Osteoblast (primary cell): ENCODE measurements around the gene UCK1. TPM values are rescaled to one million over a fixed set of nuclear protein-coding genes. Genes with fewer than 3 reads are reported as not detected.

ENCODE experiments used
- DNase-seq: peaks from one replicate; pipeline ENCODE4 v3.0.0; 2011; ENCODE audit warnings: low spot score, mixed read lengths; ENCODE audit not compliant: insufficient read length; ENCODE audit errors: missing footprints
- H2AFZ ChIP-seq: 2 replicates; pipeline ENCODE4 v1.6.0; 2011; ENCODE audit warnings: mild to moderate bottlenecking, low read length
- H3K27ac ChIP-seq: 2 replicates; pipeline ENCODE4 v1.5.1; 2011; ENCODE audit warnings: mild to moderate bottlenecking, low read depth, low read length, moderate library complexity
- H3K27me3 ChIP-seq: 2 replicates; pipeline ENCODE4 v1.6.0; 2012; ENCODE audit warnings: mild to moderate bottlenecking, control low read depth, inconsistent platforms, low read length, moderate library complexity; ENCODE audit not compliant: insufficient read depth
- H3K36me3 ChIP-seq: 2 replicates; pipeline ENCODE4 v1.5.1; 2011; ENCODE audit warnings: mild to moderate bottlenecking, low read length, control low read depth, moderate library complexity; ENCODE audit not compliant: insufficient read depth
- H3K4me1 ChIP-seq: 2 replicates; pipeline ENCODE4 v1.5.1; 2011; ENCODE audit warnings: mild to moderate bottlenecking, low read length, control low read depth, moderate library complexity; ENCODE audit not compliant: insufficient read depth
- H3K4me2 ChIP-seq: 2 replicates; pipeline ENCODE4 v1.6.0; 2011; ENCODE audit warnings: mild to moderate bottlenecking, low read length; ENCODE audit not compliant: insufficient read depth
- H3K4me3 ChIP-seq: fragments of 200-600 bp; sonication (generic); 3 replicates; pipeline ENCODE4 v1.5.1; 2012; ENCODE audit warnings: mild to moderate bottlenecking, low read length, inconsistent platforms; ENCODE audit not compliant: insufficient read depth
- H3K79me2 ChIP-seq: 2 replicates; pipeline ENCODE4 v1.6.0; 2012; ENCODE audit warnings: mild to moderate bottlenecking, low read length, control low read depth, inconsistent platforms; ENCODE audit not compliant: insufficient read depth
- H3K9me3 ChIP-seq: 2 replicates; pipeline ENCODE4 v1.5.1; 2011; ENCODE audit warnings: low read depth, low read length, control low read depth
- H4K20me1 ChIP-seq: 2 replicates; pipeline ENCODE4 v1.6.0; 2012; ENCODE audit warnings: mild to moderate bottlenecking, low read length, control low read depth; ENCODE audit not compliant: insufficient read depth
- total RNA-seq: library from RNA; depleted of rRNA; stranded (reverse); fragments of >200 nt; gene quantifications from 2 replicates; pipeline ENCODE4 v1.2.3, GENCODE V29; 2012
- TF ChIP-seq, protein P1 (sequence below): IDR thresholded peaks from 2 replicates; pipeline ENCODE4 v1.5.1; 2011; ENCODE audit warnings: mild to moderate bottlenecking, low read depth, low read length, moderate library complexity; ENCODE audit errors: extremely low read depth

The UCK1 gene
- total RNA-seq, 1 donor, result 19.5 TPM

DNA sequence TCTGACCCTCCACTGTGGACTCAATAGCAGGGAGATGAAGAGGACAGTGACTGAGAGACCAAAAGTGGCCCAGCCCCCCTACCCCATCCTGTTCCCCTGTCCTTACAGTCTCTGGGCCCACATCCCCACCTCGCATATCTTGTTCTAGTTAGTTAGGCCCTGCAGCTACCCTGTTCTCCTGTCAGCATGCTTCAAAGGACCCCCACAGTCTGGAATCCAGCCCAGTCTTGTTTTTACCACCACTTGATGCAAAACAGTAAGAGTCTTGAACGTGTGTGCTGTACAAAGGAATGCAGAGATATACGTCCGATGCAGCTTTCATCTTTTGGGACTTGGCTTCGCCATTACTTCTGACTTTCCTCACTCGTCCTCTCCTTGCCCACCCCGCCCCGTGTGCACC lies 40.5 kb downstream of the UCK1 start:
- H3K9me3 ChIP-seq, result no peaks in the 10 kb centered on the region
- no peak overlapping the region for H3K4me2 ChIP-seq
- H3K4me3 ChIP-seq, result no peak overlapping the region
- TF ChIP-seq, protein P1, sequence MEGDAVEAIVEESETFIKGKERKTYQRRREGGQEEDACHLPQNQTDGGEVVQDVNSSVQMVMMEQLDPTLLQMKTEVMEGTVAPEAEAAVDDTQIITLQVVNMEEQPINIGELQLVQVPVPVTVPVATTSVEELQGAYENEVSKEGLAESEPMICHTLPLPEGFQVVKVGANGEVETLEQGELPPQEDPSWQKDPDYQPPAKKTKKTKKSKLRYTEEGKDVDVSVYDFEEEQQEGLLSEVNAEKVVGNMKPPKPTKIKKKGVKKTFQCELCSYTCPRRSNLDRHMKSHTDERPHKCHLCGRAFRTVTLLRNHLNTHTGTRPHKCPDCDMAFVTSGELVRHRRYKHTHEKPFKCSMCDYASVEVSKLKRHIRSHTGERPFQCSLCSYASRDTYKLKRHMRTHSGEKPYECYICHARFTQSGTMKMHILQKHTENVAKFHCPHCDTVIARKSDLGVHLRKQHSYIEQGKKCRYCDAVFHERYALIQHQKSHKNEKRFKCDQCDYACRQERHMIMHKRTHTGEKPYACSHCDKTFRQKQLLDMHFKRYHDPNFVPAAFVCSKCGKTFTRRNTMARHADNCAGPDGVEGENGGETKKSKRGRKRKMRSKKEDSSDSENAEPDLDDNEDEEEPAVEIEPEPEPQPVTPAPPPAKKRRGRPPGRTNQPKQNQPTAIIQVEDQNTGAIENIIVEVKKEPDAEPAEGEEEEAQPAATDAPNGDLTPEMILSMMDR, result no peak
- H3K79me2 ChIP-seq, result peaks cover 14% of the 10 kb centered on the region
- H3K36me3 ChIP-seq, result peaks cover 98% of the 10 kb centered on the region
- no peak for DNase-seq
- H4K20me1 ChIP-seq, result peaks cover 30% of the 10 kb centered on the region
- H3K27me3 ChIP-seq, result no peaks in the 10 kb centered on the region
- no peak overlapping the region for H3K27ac ChIP-seq
- H3K4me1 ChIP-seq, result no peaks in the 10 kb centered on the region
- no peak overlapping the region for H2AFZ ChIP-seq

DNA sequence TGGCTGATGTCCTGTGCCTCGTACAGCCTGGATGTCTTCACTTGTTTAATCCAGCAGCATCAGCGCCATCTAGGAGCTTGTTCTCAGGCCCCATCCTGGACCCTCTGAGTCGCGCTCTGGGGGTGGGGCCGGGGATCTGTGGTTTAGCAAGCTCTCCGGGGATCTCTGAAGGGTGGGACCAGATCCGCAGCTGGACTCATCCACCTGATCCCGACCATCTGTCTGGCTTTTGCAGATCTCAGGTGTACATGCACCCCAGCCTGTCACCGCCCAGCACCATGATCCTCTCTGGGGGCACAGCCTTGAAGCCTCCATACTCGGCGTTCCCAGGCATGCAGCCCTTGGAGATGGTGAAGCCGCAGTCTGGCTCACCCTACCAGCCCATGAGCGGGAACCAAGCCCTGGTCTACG lies 43.4 kb downstream of the UCK1 start:
- Histone ChIP-seq H3K4me1 (no peaks in the 10 kb centered on the region), H4K20me1 (peaks cover 40% of the 10 kb centered on the region), H3K27ac (no peak overlapping the region), H3K4me3 (no peak overlapping the region), H3K79me2 (peaks cover 18% of the 10 kb centered on the region), H2AFZ (no peak overlapping the region), H3K36me3 (peaks cover 96% of the 10 kb centered on the region), H3K4me2 (no peak overlapping the region), H3K27me3 (no peaks in the 10 kb centered on the region), H3K9me3 (no peaks in the 10 kb centered on the region)
- DNase-seq, result peak; percentile 79
- TF ChIP-seq, protein P1, result no peak

DNA sequence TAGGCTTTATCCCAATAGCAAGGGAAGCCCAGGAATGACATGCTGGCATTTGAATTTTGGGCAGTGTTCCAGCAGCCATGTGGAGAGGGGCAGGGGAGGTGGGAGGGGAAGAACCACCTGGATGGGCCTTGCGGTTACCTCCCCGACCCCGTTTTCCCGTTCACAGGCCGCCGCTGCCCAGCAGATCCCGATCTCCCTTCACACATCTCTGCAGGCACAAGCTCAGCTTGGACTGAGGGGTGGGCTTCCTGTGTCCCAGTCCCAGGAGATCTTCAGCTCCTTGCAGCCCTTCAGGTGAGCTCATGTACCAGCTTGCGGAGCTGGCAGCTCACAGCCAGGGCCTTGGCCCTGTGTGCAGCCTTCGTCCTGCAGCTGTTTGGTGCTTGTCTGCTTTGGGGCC lies 44.1 kb downstream of the UCK1 start:
- H3K27me3 ChIP-seq, result no peaks in the 10 kb centered on the region
- H3K4me3 ChIP-seq, result no peak overlapping the region
- H3K9me3 ChIP-seq, result no peaks in the 10 kb centered on the region
- no peak overlapping the region for H3K27ac ChIP-seq
- H3K36me3 ChIP-seq, result peaks cover 96% of the 10 kb centered on the region
- no peak overlapping the region for H3K4me2 ChIP-seq
- H3K79me2 ChIP-seq, result peaks cover 15% of the 10 kb centered on the region
- TF ChIP-seq, protein P1, result no peak
- no peak for DNase-seq
- no peak overlapping the region for H2AFZ ChIP-seq
- H3K4me1 ChIP-seq, result no peaks in the 10 kb centered on the region
- peaks cover 37% of the 10 kb centered on the region for H4K20me1 ChIP-seq

DNA sequence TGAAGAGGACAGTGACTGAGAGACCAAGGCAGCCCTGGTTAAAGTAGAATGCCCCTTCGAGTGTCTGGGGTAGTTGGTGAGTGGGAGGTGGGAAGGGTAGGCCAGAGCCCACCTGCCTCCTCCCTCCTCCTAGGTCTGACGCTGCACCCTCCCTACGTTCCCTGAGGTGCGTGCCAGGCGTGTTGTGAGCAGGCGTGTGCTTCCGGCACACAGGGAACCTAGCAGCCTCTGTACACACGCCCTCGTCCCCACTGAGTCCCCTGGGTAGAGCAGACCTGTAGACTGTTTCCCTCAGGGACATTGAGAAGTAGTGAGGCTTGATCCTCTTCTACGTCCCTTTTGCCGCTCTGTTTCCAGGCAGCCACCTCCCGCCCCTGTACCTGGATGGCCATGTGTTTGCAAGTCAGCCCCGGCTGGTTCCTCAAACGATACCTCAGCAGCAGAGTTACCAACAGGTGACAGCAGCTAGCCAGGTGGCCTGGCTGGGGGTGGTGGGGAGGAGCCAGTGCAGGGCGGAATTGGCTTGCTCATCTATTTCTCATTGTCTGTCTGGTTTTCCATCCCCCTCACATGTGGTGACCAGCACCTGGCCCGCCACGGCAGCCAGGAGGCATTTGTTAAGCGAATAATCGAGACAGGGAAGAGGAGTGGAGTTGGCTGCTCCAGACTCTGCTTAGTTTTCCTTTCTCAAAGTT lies 45.2 kb downstream of the UCK1 start:
- Histone ChIP-seq H4K20me1 (peaks cover 40% of the 10 kb centered on the region), H3K9me3 (no peaks in the 10 kb centered on the region)
- TF ChIP-seq, protein P1, result no peak

More for the DNA sequence above, 45.2 kb downstream of the UCK1 start:
- Histone ChIP-seq H3K4me3 (no peak overlapping the region), H3K36me3 (peaks cover 92% of the 10 kb centered on the region), H2AFZ (no peak overlapping the region), H3K79me2 (peaks cover 22% of the 10 kb centered on the region), H3K4me2 (no peak overlapping the region), H3K4me1 (no peaks in the 10 kb centered on the region), H3K27ac (no peak overlapping the region), H3K27me3 (no peaks in the 10 kb centered on the region)
- DNase-seq, result peak; percentile 70
